GM19324 (cell line): Measurements from ENCODE around the gene TRMT44.

Experiments used
- ATAC-seq: cut with Tn5 transposase; IDR thresholded peaks from one replicate; pipeline ENCODE4 v1.9.1; 2021; ENCODE audit warnings: mild to moderate bottlenecking, moderate library complexity; ENCODE audit not compliant: unreplicated experiment, low FRiP score

Gene TRMT44

GRCh38 chr4:8524595-8525382, 84.2 kb downstream of the TRMT44 start:
- ATAC-seq, result no peak

DNA sequence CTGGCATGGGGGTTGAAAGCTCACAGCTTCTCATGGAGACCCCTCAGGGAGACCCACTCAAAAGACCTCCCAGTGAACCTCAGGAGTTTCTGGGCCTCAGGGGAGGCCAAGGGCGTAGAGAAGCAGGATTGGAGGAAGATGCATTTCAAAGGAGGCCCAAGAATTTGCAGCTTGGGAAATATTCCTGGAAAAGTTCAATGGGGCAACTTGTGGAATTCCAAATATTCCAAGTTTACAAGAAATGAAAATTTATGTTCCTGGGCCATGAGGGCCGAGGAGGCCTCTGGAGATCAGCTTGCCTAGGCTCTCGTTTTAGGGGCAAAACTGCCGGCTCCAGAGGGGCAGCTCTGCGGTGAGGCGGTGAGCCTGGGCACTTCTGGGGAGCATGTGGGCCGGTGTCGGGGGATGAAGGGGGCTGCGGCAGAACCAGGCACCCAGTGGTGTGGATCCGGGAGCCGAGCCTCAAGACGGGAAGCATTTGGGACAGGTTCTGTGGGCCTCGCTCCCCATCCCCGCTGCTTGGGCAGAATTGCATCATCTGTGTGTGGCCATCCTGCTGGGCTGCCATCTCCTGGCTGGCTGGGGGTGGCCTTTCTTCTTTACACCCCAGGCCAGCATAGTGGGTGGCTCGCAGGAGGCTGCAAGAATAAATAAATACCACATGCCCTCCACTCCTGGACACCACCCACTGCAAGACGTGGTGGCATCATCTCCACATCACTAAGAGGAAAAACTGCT, 85.0 kb downstream of the TRMT44 start:
- ATAC-seq, result no peak
